H1 (cell line): ENCODE data around the gene ARHGAP10. TPM values are rescaled to one million over a fixed set of nuclear protein-coding genes. Genes with fewer than 3 reads are reported as not detected.

Experiments
- SP1 ChIP-seq: IDR thresholded peaks from 2 replicates; pipeline ENCODE4 v1.6.1; 2011; ENCODE audit warnings: low read depth, low read length
- SP2 ChIP-seq: IDR thresholded peaks from 2 replicates; pipeline ENCODE4 v1.6.1; 2012; ENCODE audit warnings: mild to moderate bottlenecking, low read length, inconsistent platforms
- polyA plus RNA-seq, 7 experiments: library from polyadenylated mRNA; depleted of rRNA in 3 of 7; stranded (reverse) in 5 of 7; unstranded in 2 of 7; fragments of >200 nt in 5 of 7; fragments of 200-250 nt in 2 of 7; gene quantifications; 1 replicate in 5 of 7; 2 replicates in 1 of 7; 4 replicates in 1 of 7; pipeline versions ENCODE4 v1.2.1 to v1.2.3, GENCODE V29; 2011 to 2013; ENCODE audit warnings: missing spikeins in 2 of 7, mixed read lengths in 2 of 7
- total RNA-seq: library from RNA; stranded (reverse); fragmentation: NEBNext Ultra II Directional; extraction: Animal tissue kit (Norgen Biotek cat#: 25700); gene quantifications from 2 replicates; pipeline ENCODE4 v1.2.1, GENCODE V29; 2021
- TF ChIP-seq, protein P1 (sequence below): IDR thresholded peaks from 2 replicates; pipeline ENCODE4 v1.6.1; 2011; ENCODE audit warnings: low read depth, mild to moderate bottlenecking, low read length; ENCODE audit not compliant: insufficient read depth

Gene ARHGAP10
- total and polyA plus RNA-seq, 2 of the 8 experiments (the other 6 are each of a cell fraction or from before 2014, with no cell fraction given): 3.7 to 6.1 TPM

DNA sequence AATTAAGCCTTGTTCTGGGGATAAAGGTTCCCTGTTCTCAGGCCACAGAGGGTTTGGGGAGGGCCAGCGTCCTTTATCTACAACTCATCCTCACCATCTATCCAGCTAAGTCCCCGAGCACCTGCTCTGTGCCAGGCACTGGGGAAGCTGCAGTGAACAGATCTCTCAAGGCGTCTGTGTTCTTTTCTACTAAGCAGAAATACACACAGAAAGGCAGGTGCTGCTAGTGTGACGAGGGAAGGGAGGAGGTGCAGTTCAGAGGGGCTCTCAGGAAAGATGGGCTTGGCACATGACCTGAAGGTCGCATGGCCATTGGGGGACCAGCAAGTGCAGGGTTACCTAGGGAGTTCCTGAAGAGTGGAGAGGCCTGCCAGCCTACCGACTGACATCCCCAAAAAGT is 358.1 kb downstream of the ARHGAP10 start (continued):
- TF ChIP-seq, protein P1, sequence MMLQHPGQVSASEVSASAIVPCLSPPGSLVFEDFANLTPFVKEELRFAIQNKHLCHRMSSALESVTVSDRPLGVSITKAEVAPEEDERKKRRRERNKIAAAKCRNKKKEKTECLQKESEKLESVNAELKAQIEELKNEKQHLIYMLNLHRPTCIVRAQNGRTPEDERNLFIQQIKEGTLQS: no peak
- no peak for TF ChIP-seq SP2
- no peak for TF ChIP-seq SP1
